Stomach (tissue), 4 donors: Measurements from ENCODE around the gene ZNF485.

Experiments
- POLR2A ChIP-seq, 4 donors: fragments of 450-650 bp; IDR thresholded peaks; one replicate each; pipeline ENCODE4 v1.6.1; 2016; ENCODE audit warnings: antibody characterized with exemption in 4 of 4, control low read depth in 2 of 4, mild to moderate bottlenecking in 1 of 4, moderate library complexity in 1 of 4
- POLR2AphosphoS5 ChIP-seq, 3 donors: sonication (generic); formaldehyde crosslinking; IDR thresholded peaks; one replicate each; pipeline ENCODE4 v1.6.1; 2016; ENCODE audit warnings: antibody characterized with exemption in 3 of 3
- TF ChIP-seq, protein P1 (sequence below), 7 experiments: fragments of 450-650 bp in 4 of 7; fragments of 200-600 bp in 3 of 7; sonication (generic) in 3 of 7; IDR thresholded peaks; one replicate each; pipeline ENCODE4 v1.5.1; 2016 to 2019; ENCODE audit warnings: antibody characterized with exemption in 7 of 7, control low read depth in 2 of 7, mild to moderate bottlenecking in 1 of 7

DNA sequence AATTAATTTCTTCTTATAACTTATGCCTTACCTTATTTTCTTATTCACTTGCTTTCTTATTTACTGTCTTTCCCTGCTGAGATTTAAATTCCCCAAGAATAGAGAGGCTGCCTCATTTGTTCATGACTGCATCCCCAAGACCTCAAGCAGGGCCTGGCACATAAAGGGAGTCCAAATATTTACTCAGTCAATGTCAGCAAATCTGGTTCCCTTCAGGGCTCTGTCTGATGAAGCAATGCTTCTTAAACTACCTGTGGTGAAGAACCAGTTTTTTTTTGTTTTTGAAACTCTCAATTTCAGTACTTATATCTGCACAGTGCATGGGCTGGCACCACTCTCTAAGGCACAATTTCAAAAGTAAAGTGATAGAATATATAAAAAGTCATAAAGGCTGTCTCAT is 36.6 kb upstream of the ZNF485 start:
- TF ChIP-seq, protein P1, sequence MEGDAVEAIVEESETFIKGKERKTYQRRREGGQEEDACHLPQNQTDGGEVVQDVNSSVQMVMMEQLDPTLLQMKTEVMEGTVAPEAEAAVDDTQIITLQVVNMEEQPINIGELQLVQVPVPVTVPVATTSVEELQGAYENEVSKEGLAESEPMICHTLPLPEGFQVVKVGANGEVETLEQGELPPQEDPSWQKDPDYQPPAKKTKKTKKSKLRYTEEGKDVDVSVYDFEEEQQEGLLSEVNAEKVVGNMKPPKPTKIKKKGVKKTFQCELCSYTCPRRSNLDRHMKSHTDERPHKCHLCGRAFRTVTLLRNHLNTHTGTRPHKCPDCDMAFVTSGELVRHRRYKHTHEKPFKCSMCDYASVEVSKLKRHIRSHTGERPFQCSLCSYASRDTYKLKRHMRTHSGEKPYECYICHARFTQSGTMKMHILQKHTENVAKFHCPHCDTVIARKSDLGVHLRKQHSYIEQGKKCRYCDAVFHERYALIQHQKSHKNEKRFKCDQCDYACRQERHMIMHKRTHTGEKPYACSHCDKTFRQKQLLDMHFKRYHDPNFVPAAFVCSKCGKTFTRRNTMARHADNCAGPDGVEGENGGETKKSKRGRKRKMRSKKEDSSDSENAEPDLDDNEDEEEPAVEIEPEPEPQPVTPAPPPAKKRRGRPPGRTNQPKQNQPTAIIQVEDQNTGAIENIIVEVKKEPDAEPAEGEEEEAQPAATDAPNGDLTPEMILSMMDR (IDR thresholded peaks at IDR 0.05), result no peak
- no peak for TF ChIP-seq POLR2A (IDR thresholded peaks at IDR 0.05)
- no peak for TF ChIP-seq POLR2AphosphoS5 (IDR thresholded peaks at IDR 0.05)
